HG03520 (cell line): ENCODE data around the gene WDR88.
"Not testable (repeated sequence)": the region's sequence is repeated elsewhere in the genome, so short reads cannot be mapped to it uniquely, and the experiment has no call there.

Experiments
- ATAC-seq: cut with Tn5 transposase; IDR thresholded peaks from one replicate; pipeline ENCODE4 v1.9.1; 2021; ENCODE audit warnings: mild to moderate bottlenecking, moderate library complexity; ENCODE audit not compliant: unreplicated experiment

WDR88 gene

DNA sequence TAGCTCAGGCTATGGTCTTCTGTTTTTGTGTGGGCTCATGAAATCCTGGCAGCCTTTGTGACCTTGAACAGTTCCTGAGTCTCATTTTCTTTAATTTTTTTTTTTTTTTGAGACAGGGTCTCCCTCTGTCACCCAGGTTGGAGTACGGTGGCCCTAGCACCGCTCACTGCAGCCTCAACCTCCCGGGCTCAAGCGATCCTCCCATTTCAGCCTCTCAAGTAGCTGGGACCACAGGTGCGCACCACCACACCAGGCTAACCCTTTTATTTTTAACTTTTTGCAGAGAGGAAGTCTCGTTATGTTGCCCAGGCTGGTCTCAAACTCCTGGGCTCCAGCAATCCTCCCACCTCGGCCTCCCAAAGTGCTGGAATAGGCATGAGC is 77.9 kb downstream of the WDR88 start:
- not testable (repeated sequence) for ATAC-seq

DNA sequence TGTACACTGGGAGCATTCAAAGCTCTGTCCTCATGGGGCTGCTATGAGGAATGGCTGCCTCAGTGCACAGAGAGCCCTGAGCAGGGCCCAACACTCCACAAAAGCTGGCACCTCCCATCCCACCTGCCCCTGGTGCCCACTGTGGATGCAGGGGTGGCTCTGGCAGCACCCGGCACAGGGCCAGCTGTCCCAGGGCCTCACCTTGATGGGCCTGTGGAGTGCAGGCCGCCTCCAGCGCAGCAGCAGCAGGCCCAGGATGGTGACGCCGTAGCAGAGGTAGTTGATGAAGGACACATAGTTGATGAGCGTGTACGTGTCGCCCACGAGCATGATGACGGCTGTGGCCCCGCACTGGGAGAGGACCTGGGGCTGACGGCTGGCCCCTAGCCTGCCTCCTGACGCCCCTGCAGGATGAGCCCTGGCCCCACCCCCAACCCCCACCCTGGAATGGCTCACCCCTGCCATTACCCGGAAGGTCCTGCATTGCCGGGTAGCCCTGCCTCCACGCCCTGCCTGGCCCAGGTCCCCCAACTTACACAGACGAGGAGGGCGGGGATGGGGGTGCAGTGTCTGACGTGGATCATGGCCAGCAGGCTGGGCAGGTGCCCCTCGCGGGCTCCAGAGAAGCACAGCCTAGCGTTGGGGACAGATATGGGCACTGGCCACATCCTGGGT is 78.5 kb downstream of the WDR88 start:
- ATAC-seq = no peak

DNA sequence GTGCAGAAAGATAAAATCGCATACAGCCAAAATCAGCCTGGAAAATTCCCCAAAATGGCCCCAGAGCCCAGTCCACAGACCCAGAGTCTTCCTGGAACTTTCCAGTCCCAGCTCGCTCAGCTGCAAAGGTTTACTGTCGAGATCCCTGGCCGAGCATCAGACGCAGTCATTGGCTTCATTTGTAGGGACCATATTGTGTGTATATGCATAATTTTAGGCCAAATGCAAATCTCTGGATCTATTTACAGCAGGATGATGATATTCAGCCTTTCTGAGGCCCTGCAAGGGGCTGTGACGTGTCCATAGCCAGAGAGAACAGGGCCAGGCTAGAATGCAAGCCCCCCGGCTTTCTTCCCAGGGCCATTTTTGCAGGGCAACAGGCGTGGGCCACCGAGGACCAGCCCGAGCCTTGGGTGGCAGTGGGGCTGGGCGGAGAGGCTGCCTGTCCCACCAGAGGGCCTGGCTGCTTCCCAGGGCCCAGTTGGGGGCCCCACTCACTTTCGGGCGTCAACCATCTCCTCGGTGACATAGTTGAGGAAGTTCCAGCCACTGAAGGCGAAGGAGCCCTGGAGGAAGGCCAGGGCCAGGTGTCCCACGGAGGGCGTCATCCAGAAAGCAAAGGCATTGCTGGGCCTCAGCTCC is 80.0 kb downstream of the WDR88 start:
- ATAC-seq = no peak

DNA sequence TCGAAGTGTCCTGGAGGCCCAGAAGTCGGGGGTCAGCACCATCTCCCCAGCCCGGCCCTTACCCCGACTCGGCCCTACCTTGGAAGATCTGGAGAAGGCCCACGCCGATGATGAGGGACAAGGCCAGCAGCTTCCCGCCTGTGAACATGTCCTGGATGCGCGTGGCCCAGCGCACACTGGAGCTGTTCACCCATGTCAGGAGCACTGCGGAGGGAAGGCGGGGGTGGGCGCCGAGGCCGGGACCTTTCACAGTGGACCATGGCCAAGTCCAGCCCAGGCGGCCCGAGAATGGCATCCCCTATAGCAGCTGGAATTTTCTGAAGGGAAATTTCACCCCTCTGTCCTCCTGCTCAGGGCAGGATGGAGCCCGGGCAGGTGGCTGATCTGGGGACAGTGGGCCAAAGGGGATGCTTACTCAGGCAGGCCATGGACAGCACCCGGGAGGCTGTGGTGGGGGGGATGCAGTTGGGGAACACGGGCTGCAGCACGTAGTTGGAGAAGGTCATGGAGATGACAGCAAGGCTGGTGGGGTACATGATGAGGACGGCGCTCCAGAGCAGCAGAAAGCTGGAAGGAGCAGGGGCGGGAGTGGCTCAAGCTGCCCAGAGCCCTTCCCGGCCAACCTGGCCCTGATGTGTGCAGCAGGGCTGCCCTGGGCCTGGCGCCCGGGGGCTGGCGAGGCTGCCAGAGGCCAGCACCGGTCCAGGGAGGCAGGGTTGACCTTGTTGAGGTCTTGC is 80.7 kb downstream of the WDR88 start:
- no peak for ATAC-seq

DNA sequence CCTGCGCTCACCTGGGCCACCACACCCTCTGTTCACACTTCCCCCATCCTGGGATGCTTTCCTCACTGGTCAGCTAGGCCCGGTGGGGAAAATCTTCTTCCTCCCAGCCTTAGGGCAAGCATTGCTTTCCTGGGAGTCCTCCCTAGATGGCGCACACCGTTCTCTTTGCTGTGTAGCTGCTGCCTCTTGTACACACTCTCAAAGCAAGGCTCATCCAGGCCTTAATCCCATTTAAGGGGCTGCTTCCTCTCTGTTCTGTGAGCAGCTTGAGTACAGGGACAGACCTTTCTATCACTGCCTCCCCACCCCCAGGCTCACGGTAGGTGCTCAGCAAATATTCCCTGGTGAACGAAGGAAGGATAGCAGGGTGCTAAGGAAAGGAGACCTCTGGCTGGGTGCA is 82.7 kb downstream of the WDR88 start:
- no peak for ATAC-seq

DNA sequence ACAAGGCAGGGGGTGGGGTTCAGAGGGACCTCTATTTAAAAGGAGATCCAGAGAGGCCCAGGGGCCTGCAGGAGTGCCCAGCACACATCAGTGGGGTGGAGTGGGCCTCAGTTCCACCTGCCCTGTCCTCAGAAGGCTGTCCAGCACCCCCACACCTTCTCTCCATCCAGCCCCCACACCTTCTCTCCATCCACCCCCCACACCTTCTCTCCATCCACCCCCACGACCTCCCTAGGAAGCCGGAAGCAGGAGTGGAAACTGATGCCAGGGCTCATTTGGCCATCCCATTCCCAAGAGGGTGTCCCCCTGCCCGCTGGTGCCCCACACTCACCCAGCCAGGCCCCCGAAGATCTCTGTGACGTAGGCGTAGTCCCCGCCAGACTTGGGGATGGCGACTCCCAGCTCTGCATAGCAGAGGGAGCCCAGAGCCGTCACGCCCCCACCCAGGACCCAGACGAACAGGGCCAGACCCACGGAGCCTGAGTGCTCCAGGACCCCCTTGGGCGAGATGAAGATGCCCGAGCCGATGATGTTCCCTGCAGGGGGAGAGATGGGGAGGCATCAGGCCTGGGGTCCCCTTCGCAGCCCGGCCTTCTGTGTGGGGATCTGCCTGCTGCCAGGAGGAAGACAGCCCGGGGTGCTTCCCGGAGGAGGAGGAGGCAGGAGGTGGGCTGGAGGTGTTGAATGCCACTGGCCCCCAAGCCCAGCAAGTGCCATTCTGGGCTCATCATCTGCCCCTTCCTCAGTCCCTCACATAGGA is 83.7 kb downstream of the WDR88 start:
- no peak for ATAC-seq

DNA sequence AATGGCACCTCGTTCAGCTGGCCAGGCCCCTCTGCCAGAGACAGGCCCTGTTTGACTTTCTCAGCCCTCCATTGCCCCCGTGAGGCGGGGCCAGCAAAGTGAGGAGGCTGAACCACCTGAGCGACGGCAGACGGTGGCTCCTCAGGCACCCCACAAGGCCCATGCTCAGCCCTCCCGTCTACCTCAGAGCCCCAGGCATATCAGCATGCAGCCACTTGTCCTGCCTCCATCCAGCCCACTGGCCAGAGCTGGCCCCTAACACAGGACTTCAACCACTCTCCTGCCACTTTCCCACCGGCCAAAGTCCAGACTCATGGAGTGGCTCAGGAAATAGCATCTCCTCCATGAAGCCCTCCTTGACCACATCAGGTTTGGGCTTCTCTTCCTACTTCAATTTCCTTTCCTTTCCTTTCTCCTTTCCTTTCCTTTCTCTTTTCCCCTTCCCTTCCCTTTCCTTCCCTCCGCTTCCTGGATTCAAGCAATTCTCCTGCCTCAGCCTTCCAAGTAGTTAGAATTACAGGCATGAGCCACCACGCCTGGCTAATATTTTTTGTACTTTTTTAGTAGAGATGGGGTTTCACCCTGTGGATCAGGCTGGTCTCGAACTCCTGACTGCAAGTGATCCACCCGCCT is 84.4 kb downstream of the WDR88 start:
- ATAC-seq = no peak

DNA sequence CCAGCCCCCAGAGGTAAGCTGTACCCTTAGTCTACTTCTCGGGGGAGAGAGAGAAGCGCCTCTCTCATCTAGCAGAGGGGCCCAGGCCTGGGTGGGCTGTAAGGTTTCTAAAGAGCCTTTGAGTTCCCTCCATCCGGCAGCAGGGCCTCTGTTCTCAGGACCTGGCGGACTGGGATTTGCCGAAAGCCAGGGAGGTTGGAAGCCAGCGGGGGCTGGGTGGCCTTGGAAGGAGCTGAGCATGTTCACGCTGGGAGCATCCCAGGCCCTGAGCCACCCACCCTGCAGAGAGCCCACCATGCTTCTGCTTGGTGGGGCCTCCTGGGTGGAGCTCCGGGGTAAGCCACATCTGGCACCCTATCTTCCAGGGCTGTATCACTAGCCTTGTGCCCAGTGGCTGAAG is 86.0 kb downstream of the WDR88 start:
- no peak for ATAC-seq

DNA sequence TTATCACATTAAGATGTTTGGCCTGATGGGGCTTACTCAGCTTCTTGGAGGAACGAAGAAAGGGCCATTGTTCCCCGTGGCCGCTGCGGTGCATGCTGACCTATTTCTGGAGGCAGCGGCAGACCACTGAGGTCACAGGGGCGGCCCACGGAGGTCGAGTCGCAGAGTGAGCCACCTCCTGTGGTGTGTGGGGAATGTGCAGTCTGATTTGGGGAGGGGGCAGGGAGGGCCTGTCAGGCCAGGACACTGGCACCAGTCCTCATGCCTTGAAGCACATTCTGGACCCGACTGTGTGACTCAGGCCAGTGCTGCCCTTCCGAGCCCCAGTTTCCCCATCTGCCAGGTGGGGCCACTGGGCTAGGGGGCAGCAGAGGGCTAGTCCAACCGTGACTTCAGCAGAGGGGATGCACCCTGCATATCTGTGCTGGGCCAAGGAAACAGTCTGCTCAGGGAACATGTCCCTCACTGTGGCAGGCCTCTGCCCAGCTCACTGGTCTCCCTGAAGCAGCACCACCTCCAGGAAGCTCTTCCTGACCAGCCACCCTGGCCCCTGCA is 87.4 kb downstream of the WDR88 start:
- ATAC-seq = no peak

DNA sequence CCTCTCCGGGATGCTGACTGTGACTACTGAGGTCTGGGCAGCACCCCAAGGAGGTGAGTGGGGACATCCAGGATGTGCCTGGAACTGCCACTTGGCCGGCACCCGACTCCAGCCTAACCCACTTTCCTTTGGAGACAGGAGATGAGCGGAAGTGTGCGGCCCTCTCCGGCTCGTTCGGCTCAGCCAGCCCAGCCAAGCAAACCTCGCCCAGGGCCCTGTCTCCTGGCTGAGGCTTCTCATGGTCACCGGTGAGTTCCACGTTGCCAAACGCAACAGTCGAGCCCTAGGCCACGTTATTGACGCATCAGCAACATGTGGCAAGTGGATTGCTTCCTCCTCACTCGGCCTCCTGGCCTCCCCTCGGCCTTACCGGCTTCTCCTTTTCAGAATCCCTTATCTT is 88.2 kb downstream of the WDR88 start:
- ATAC-seq = no peak

DNA sequence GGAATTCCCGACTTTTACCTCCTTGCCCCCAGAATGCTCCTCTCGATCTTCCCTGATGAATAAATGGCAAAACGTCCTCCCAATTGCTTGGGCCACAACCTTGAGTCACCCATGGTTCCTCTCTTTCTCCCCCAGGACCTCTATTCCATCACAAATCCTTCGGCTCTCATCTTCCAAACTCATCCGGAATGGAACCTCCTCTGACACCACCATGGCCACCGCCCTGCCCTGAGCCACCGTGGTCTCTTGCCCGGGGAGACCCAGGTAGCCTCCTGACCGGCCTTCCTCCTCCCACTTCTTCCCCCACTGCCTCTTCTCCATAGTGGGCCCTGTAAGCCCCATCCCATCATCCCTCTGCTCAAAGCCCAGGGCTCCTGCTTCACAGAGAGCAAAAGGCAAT is 88.8 kb downstream of the WDR88 start:
- ATAC-seq = no peak

DNA sequence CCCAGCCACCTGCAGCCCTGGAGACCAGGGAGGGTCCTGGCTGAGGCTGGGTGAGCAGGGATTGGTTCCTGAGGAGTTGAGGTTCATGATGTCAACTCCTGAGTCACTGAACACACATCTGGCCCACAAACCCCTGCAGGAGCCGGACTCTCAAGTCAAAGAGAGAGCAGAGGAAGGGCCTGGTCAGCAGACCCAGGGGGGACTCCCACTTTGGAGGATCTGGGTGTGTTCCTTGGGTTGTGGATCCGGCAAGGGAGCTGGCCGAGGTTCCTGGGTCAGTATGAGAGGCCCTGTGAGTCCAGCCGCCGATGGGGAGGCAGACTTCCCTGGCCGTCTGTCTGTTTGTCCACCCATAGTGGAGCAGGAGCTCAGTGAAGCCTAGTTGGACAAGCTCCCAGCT is 89.7 kb downstream of the WDR88 start:
- no peak for ATAC-seq

DNA sequence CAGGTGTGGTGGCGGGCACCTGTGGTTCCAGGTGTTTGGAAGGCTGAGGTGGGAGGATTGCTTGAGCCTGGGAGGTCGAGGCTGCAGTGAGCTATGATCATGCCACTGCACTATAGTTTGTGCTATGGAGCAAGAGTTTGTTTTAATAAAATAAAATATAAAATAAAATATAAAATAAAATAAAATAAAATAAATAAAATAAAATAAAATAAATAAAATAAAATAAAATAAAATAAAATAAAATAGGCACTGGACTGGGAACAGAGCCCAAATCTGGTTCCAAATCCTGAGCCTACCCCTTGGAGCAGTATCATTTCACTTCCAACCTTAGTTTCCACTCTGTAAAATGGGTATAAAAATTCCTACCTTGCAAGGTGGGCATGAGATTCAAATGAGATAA is 90.3 kb downstream of the WDR88 start:
- ATAC-seq = not testable (repeated sequence)

DNA sequence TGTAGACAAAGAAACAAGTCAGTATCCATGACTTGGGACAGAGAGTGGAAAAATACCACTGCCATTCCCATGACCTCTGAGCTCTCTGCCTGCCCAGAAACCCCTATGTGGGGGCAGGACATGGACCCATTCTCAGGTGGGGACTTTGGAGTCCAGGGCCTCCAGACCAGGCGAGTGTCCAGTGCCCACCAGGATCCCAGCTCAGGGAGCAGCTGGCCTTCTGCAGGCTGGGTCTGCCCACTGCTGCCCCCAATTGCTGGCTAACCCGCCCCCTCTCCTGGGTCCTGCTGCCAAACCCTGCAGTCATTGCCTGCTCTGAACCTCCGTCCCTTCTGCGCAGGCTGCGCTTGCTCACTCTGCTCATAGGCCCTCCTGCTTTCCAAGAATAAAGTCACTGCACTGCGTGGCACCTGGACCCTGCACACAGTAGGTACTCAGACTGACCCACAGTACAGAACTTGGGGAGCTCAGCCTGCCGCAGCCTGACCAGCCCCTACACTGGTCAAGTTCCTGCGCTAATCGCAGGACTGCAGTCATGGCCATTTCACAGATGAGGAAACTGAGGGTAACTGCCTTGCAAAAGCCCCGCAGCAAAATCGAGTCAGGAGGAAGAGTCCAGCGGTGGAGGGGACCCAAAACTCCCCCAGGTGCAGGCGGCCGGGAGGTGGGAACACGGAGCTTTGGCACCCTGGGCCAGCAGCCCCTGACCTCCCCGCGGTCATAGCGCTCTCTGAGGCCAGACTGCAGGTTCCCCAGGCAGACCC is 93.0 kb downstream of the WDR88 start:
- no peak for ATAC-seq
